ENCODE measurements around the gene GAS7. TPM values are rescaled to one million over a fixed set of nuclear protein-coding genes. Genes with fewer than 3 reads are reported as not detected.
A peak's percentile ranks its signal among the peaks of the same experiment; 100 is the strongest.

GAS7 gene
- total RNA-seq, 1 donor from 2014 or later: 431 TPM

- intact Hi-C loops (cut with DNase I): no loop called here
- DNase-seq (ENCODE audit: low spot score): no peak
- ATAC-seq: no peak
These were observed 152.3 kb downstream of the GAS7 start for GRCh38 chr17:10045871-10046658.

GRCh38 chr17:10042589-10043244, 155.7 kb downstream of the GAS7 start:
- ATAC-seq (peak; percentile 75), DNase-seq (ENCODE audit: low spot score) (no peak)
- intact Hi-C loops (cut with DNase I): no loop called here

GRCh38 chr17:10041916-10042588, 156.4 kb downstream of the GAS7 start:
- DNase-seq (ENCODE audit: low spot score): no peak

GRCh38 chr17:10041287-10041612, 157.2 kb downstream of the GAS7 start:
- intact Hi-C loops (cut with DNase I): no loop called here
- no peak for DNase-seq (ENCODE audit: low spot score)

More at GRCh38 chr17:10041916-10042588, 156.4 kb downstream of the GAS7 start:
- peak; percentile 69 for ATAC-seq
- intact Hi-C loops (cut with DNase I): no loop called here

GRCh38 chr17:10036511-10037061, 161.8 kb downstream of the GAS7 start:
- peak; percentile 94 for ATAC-seq
- DNase-seq (ENCODE audit: low spot score): peak; percentile 88
- intact Hi-C loops (cut with DNase I): loop anchor here (10.0 kb wide), 1 partner anchor 88 kb away; no protein-coding TSS in a partner anchor

More at GRCh38 chr17:10041287-10041612, 157.2 kb downstream of the GAS7 start:
- ATAC-seq: no peak

- intact Hi-C loops (cut with DNase I): loop anchor here (10.0 kb wide), 1 partner anchor 89 kb away; no protein-coding TSS in a partner anchor
- DNase-seq (ENCODE audit: low spot score) (no peak), ATAC-seq (no peak)
These were observed 162.5 kb downstream of the GAS7 start for GRCh38 chr17:10035885-10036284.

- no peak for DNase-seq (ENCODE audit: low spot score)
- intact Hi-C loops (cut with DNase I): loop anchor here (10.0 kb wide), 1 partner anchor 90 kb away; no protein-coding TSS in a partner anchor
- peak; percentile 26 for ATAC-seq
These were observed 163.5 kb downstream of the GAS7 start for GRCh38 chr17:10034719-10035475.

GRCh38 chr17:10033959-10034358, 164.4 kb downstream of the GAS7 start:
- DNase-seq (ENCODE audit: low spot score) (no peak), ATAC-seq (peak; percentile 23)
- intact Hi-C loops (cut with DNase I): loop anchor here (10.0 kb wide), 1 partner anchor 91 kb away; no protein-coding TSS in a partner anchor

GRCh38 chr17:10033449-10033848, 165.0 kb downstream of the GAS7 start:
- intact Hi-C loops (cut with DNase I): loop anchor here (10.0 kb wide), 1 partner anchor 91 kb away; no protein-coding TSS in a partner anchor
- ATAC-seq (no peak), DNase-seq (ENCODE audit: low spot score) (no peak)

GRCh38 chr17:10032118-10032852, 166.1 kb downstream of the GAS7 start:
- ATAC-seq (no peak), DNase-seq (ENCODE audit: low spot score) (no peak)
- intact Hi-C loops (cut with DNase I): loop anchor here (10.0 kb wide), 1 partner anchor 93 kb away; no protein-coding TSS in a partner anchor

GRCh38 chr17:10031606-10032005, 166.8 kb downstream of the GAS7 start:
- DNase-seq (ENCODE audit: low spot score) (no peak), ATAC-seq (no peak)
- intact Hi-C loops (cut with DNase I): loop anchor here (10.0 kb wide), 1 partner anchor 93 kb away; no protein-coding TSS in a partner anchor

- DNase-seq (ENCODE audit: low spot score): no peak
- intact Hi-C loops (cut with DNase I): loop anchor here (10.0 kb wide), 1 partner anchor 94 kb away; no protein-coding TSS in a partner anchor
- peak; percentile 11 for ATAC-seq
These were observed 167.3 kb downstream of the GAS7 start for GRCh38 chr17:10031127-10031526.

GRCh38 chr17:10029129-10029528, 169.3 kb downstream of the GAS7 start:
- no peak for ATAC-seq
- intact Hi-C loops (cut with DNase I): loop anchor here (5.0 kb wide), 1 partner anchor 77 kb away; no protein-coding TSS in a partner anchor
- DNase-seq (ENCODE audit: low spot score): no peak

- DNase-seq (ENCODE audit: low spot score) (no peak), ATAC-seq (no peak)
- intact Hi-C loops (cut with DNase I): loop anchor here (5.0 kb wide), 1 partner anchor 74 kb away; no protein-coding TSS in a partner anchor
These were observed 172.2 kb downstream of the GAS7 start for GRCh38 chr17:10025976-10026901.

- intact Hi-C loops (cut with DNase I): loop anchor here (5.0 kb wide), 1 partner anchor 73 kb away; no protein-coding TSS in a partner anchor
- ATAC-seq: no peak
- no peak for DNase-seq (ENCODE audit: low spot score)
These were observed 173.2 kb downstream of the GAS7 start for GRCh38 chr17:10025224-10025623.

- ATAC-seq (peak; percentile 54), DNase-seq (ENCODE audit: low spot score) (no peak)
- intact Hi-C loops (cut with DNase I): no loop called here
These were observed 176.0 kb downstream of the GAS7 start for GRCh38 chr17:10022416-10022815.

Measured in sciatic nerve (tissue), 2 donors.